HuH-7 (cell line): ENCODE results near the gene SERPINA1.

Experiments used
- DNase-seq: peaks from one replicate; pipeline ENCODE4 v3.0.0; 2011; ENCODE audit warnings: low spot score

Gene SERPINA1

DNA sequence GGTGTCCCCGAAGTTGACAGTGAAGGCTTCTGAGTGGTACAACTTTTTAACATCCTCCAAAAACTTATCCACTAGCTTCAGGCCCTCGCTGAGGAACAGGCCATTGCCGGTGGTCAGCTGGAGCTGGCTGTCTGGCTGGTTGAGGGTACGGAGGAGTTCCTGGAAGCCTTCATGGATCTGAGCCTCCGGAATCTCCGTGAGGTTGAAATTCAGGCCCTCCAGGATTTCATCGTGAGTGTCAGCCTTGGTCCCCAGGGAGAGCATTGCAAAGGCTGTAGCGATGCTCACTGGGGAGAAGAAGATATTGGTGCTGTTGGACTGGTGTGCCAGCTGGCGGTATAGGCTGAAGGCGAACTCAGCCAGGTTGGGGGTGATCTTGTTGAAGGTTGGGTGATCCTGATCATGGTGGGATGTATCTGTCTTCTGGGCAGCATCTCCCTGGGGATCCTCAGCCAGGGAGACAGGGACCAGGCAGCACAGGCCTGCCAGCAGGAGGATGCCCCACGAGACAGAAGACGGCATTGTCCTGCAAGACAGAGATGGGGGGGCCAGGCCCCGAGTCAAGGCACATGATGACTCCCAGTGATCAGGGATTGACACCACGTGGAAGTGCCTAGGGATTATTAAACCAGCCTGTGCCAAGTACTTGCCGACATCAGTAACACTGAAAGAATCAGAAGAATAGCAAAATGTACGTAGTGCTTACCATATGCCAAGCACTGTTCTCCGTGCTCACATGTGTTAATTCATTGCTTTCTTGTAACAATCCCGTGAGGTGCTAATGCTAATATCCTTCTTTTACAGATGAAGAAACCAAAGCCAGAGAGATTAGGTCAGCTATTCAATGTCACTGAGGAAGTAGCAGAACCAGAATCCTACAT lies 5.4 kb downstream of the SERPINA1 start:
- no peak for DNase-seq

DNA sequence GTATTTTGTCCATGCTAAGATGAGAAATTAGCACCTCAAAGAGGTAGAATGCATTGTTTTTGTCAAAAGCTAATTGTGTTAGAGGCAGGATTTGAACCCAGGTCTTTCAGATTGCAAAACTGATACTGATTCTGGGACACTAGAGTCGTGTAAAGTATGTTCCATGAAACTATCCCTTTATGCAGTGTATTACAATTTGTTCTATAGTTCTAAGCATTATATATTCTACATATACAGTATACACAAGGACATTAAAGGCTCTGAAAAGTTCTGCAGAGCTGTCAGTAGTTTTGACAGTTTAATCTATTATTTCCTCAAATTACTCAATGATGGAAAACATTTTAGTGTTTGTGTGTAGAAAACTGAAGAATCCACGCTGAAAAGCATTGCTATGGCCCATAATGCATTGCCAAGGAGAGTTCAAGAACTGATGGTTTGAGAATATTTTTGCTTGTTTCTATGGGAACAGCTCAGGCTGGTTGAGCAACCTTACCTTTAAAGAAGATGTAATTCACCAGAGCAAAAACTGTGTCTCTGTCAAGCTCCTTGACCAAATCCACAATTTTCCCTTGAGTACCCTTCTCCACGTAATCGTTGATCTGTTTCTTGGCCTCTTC lies 6.2 kb downstream of the SERPINA1 start:
- no peak for DNase-seq

GRCh38 chr14:94381149-94382030 lies 7.0 kb downstream of the SERPINA1 start:
- DNase-seq, result no peak

GRCh38 chr14:94380225-94381148 lies 7.9 kb downstream of the SERPINA1 start:
- DNase-seq, result no peak

DNA sequence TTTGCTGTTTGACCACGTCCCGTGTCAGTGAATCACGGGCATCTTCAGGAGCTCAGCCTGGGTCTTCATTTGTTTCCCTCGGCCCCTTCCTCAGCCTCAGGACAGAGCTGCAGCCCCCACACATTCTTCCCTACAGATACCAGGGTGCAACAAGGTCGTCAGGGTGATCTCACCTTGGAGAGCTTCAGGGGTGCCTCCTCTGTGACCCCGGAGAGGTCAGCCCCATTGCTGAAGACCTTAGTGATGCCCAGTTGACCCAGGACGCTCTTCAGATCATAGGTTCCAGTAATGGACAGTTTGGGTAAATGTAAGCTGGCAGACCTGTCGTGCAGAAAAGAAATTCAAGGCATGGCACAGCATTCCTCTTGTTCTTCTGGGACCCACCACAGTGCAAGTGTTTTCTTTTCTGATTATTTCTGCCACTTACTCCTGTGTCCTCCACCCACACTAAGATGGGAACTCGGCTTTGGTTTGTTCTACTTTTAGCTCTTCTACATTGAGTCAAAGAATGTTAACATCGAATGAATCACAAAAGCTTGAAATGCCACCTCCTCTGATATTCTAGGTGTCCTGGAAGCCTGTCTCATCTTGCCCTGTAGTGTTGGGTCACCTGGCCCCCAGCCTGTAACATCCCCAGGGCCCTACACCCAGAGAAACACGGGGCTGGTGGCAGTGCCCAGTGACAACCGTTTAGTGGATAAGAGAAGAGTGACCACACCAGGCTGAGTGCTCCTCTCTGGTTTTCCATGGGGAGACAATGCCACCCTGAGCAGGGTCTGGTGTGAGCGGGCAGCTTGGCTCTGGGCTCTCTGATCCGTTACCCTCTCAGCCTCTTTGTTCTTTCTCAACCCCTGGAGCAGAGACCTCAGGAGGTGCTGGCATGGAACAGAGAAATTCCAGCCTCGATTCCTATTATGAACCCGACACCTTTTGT lies 8.8 kb downstream of the SERPINA1 start:
- no peak for DNase-seq

GRCh38 chr14:94378527-94379290 lies 9.7 kb downstream of the SERPINA1 start:
- DNase-seq, result no peak

DNA sequence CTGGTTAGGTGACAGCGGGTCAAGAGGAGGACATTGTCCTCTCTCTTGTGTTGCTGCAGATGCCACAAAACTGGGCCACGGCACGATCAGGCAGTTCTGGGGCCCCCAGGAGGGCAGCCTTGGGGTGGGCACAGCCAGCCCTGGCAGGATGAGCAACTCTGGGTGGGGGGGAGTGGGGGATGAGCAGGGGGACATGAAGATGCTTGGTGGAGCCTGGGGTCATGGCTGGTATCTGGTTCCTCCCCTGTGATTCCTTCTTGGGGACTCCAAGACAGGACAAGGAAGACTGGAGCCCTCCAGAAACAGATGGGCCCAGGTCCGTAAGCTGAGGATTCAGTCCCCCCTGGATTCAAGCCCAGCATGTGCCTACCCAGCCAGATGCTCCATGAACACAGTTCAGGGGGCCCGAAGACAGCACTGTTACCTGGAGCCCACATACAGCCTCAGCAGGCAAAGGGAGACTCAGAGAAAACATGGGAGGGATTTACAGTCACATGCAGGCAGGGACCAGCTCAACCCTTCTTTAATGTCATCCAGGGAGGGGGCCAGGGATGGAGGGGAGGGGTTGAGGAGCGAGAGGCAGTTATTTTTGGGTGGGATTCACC lies 10.4 kb downstream of the SERPINA1 start:
- DNase-seq, result no peak

DNA sequence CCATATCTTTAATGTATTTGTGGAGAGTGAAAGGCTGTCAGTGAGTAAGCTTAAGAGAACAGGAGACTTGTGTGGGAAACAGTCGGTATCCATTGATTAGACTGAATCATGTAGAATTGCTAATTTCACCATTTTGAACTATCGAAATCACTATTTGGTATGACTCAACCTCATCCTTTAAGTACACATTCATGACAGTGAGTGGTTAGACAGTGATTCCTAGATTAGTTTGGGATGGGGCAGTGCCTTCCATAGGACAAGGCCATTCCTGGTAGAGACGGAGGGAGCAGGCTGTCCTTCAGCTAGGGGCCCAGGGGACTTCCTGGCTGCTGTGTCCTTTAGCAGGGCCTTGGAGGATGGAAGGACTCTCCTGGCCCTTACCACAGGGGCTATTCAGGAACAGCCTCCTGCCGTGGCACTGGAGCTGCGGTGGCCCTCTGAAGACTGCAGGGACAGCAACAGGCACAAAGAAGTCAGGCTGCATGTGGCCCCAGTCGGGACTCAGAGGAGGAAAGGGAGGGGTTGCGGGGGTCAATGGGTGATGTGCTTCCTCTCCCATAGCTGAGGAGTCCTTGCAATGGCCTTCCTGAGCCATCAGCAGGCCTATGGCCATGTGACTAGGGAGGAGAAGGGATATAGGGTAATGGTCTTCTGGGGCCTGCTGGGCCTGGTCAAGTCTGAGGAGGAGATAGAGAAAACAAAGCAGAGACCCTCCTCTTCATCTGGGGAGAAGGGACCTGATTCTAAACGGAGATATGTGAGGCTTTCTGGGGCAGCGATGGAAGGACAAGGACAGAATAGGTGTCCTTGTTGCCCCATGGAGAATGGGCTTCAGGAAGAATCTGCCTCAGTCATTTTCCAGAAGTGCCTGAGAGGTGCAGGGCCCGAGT lies 11.2 kb downstream of the SERPINA1 start:
- DNase-seq, result no peak

- no peak for DNase-seq
Observed at GRCh38 chr14:94376108-94376975, 12.1 kb downstream of the SERPINA1 start.

GRCh38 chr14:94375552-94376107 lies 12.8 kb downstream of the SERPINA1 start:
- no peak for DNase-seq

GRCh38 chr14:94374749-94375260 lies 13.6 kb downstream of the SERPINA1 start:
- no peak for DNase-seq

DNA sequence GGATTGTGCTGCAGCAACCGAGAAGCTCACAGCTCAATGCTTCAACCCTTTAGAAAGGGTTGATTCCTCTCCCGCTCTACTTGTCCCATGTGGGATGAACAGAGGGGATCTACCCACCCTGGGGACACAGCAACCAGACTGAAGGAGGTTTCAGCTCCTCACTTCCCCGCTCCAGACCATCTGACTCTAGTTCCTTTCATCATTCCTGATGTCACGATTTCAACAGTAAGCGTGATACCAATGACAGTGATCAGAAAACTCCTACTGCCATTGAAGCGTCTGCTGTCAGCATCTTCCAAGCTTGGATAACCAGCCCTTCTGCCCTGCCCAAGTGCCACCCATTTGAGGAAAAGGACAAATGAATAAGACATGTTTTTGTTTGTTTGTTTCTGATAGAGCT lies 14.3 kb downstream of the SERPINA1 start:
- DNase-seq, result no peak

- DNase-seq, result no peak
Observed at GRCh38 chr14:94373708-94374107, 14.7 kb downstream of the SERPINA1 start.

GRCh38 chr14:94372021-94372605 lies 16.3 kb downstream of the SERPINA1 start:
- peak; percentile 60 for DNase-seq

DNA sequence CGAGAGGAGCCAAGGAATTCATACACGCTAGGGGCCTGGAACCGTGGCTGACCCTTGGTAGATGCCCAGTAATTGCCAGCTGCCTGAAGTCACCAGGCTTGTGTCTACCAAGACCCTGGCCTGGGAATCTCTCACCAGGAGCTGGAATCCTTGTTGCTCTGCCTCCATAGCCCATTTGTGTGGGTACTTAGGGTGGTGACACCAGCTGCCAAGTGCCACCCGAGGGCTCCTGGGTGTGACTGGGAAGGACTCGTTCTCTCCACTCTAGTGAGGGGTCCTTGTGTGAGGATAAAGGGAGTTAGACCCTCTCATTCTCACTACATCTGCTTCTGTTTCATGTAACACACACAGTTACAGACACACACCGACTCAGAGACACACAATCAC lies 17.9 kb downstream of the SERPINA1 start:
- DNase-seq, result no peak
